Mesendoderm (in vitro differentiated cells): ENCODE data around the gene RXYLT1.

Source experiments
- DNase-seq: peaks from one replicate; pipeline ENCODE4 v3.0.0; 2013
- H2AK5ac ChIP-seq: 2 replicates; pipeline ENCODE4 v1.6.1; 2013; ENCODE audit warnings: low read length, inconsistent platforms
- H2BK120ac ChIP-seq: 2 replicates; pipeline ENCODE4 v1.6.1; 2013; ENCODE audit warnings: low read depth, mild to moderate bottlenecking, low read length, moderate library complexity, mixed read lengths
- H2BK15ac ChIP-seq: replicated peaks from 2 replicates; pipeline ENCODE4 v1.6.1; 2013; ENCODE audit warnings: low read depth, mild to moderate bottlenecking, moderate library complexity
- H2BK5ac ChIP-seq: 2 replicates; pipeline ENCODE4 v1.6.1; 2013; ENCODE audit warnings: low read length, inconsistent platforms
- H3K18ac ChIP-seq: 2 replicates; pipeline ENCODE4 v1.6.1; 2013; ENCODE audit warnings: mild to moderate bottlenecking, low read length, mixed read lengths
- H3K23ac ChIP-seq: one replicate; pipeline ENCODE4 v1.6.1; 2013; ENCODE audit warnings: low read length
- H3K27ac ChIP-seq: 2 replicates; pipeline ENCODE4 v1.5.1; 2013; ENCODE audit warnings: low read depth, mild to moderate bottlenecking, inconsistent platforms, low read length, moderate library complexity
- H3K27me3 ChIP-seq: 2 replicates; pipeline ENCODE4 v1.6.1; 2013; ENCODE audit warnings: low read length, control low read depth, mild to moderate bottlenecking, inconsistent platforms; ENCODE audit not compliant: insufficient read depth, poor library complexity
- H3K36me3 ChIP-seq: 2 replicates; pipeline ENCODE4 v1.6.1; 2013; ENCODE audit warnings: low read length, inconsistent platforms; ENCODE audit not compliant: control insufficient read depth, insufficient read depth
- H3K4ac ChIP-seq: one replicate; pipeline ENCODE4 v1.6.1; 2013; ENCODE audit warnings: low read depth, mild to moderate bottlenecking, low read length, moderate library complexity
- H3K4me1 ChIP-seq: 2 replicates; pipeline ENCODE4 v1.6.1; 2013; ENCODE audit warnings: low read depth, low read length, inconsistent platforms; ENCODE audit not compliant: control insufficient read depth
- H3K4me2 ChIP-seq: 2 replicates; pipeline ENCODE4 v1.6.1; 2013; ENCODE audit warnings: low read length
- H3K4me3 ChIP-seq: 2 replicates; pipeline ENCODE4 v1.5.1; 2013; ENCODE audit warnings: mild to moderate bottlenecking, low read length
- H3K56ac ChIP-seq: one replicate; pipeline ENCODE4 v1.6.1; 2013; ENCODE audit warnings: low read length
- H3K79me1 ChIP-seq: 2 replicates; pipeline ENCODE4 v1.6.1; 2013; ENCODE audit warnings: low read length, inconsistent platforms
- H3K79me2 ChIP-seq: 2 replicates; pipeline ENCODE4 v1.6.1; 2013; ENCODE audit warnings: mild to moderate bottlenecking, low read length; ENCODE audit not compliant: control insufficient read depth, insufficient read depth
- H3K9ac ChIP-seq: 2 replicates; pipeline ENCODE4 v1.6.1; 2013; ENCODE audit warnings: low read length, inconsistent platforms
- H4K5ac ChIP-seq: one replicate; pipeline ENCODE4 v1.6.1; 2013; ENCODE audit warnings: low read length
- H4K8ac ChIP-seq: one replicate; pipeline ENCODE4 v1.6.1; 2013; ENCODE audit warnings: low read depth, mild to moderate bottlenecking, control low read depth, low read length, moderate library complexity
- WGBS: extraction: QIAGEN DNeasy Blood & Tissue Kit; methylation state at CpG from one replicate; pipeline ENCODE4 v1.1.7; 2013; ENCODE audit warnings: low lambda C conversion rate, missing lambda C conversion rate; ENCODE audit not compliant: insufficient coverage; ENCODE audit errors: extremely low coverage; 5-methylcytosine and 5-hydroxymethylcytosine counted together

The RXYLT1 gene

GRCh38 chr12:63753743-63754142, 26.0 kb upstream of the RXYLT1 start:
- DNase-seq, result peak; percentile 20
- no peak overlapping the region for H3K9ac ChIP-seq

GRCh38 chr12:63764481-63764880, 15.2 kb upstream of the RXYLT1 start:
- H4K5ac ChIP-seq, result no peak overlapping the region
- WGBS, result no CpG with 5 or more reads among the region's 3 CpGs

More at GRCh38 chr12:63753743-63754142, 26.0 kb upstream of the RXYLT1 start:
- Histone ChIP-seq H3K27ac (no peak overlapping the region), H3K18ac (no peak overlapping the region), H3K36me3 (no peaks in the 10 kb centered on the region), H3K4me2 (no peak overlapping the region), H2BK15ac (no peak overlapping the region), H2BK120ac (no peak overlapping the region), H3K79me2 (no peaks in the 10 kb centered on the region), H3K4me1 (no peaks in the 10 kb centered on the region), H3K79me1 (no peaks in the 10 kb centered on the region), H3K23ac (no peak overlapping the region), H3K56ac (no peak overlapping the region), H4K5ac (no peak overlapping the region), H4K8ac (no peak overlapping the region), H2AK5ac (no peak overlapping the region), H2BK5ac (no peak overlapping the region), H3K27me3 (no peaks in the 10 kb centered on the region), H3K4ac (no peak overlapping the region), H3K4me3 (no peak overlapping the region)

GRCh38 chr12:63766498-63766897, 13.2 kb upstream of the RXYLT1 start:
- no peak overlapping the region for H3K4me2 ChIP-seq
- H3K23ac ChIP-seq, result no peak overlapping the region
- H3K36me3 ChIP-seq, result no peaks in the 10 kb centered on the region
- H2AK5ac ChIP-seq, result no peak overlapping the region
- H3K9ac ChIP-seq, result no peak overlapping the region
- H3K27ac ChIP-seq, result no peak overlapping the region
- DNase-seq, result no peak
- no peak overlapping the region for H2BK5ac ChIP-seq
- no peak overlapping the region for H3K18ac ChIP-seq
- no CpG with 5 or more reads among the region's 1 CpG for WGBS
- no peak overlapping the region for H2BK15ac ChIP-seq
- H3K4me3 ChIP-seq, result no peak overlapping the region
- H3K27me3 ChIP-seq, result no peaks in the 10 kb centered on the region
- H3K79me2 ChIP-seq, result no peaks in the 10 kb centered on the region
- H2BK120ac ChIP-seq, result no peak overlapping the region
- no peak overlapping the region for H3K4ac ChIP-seq
- H3K4me1 ChIP-seq, result no peaks in the 10 kb centered on the region
- no peak overlapping the region for H3K56ac ChIP-seq
- no peak overlapping the region for H4K5ac ChIP-seq
- H4K8ac ChIP-seq, result no peak overlapping the region
- no peaks in the 10 kb centered on the region for H3K79me1 ChIP-seq

More at GRCh38 chr12:63764481-63764880, 15.2 kb upstream of the RXYLT1 start:
- Histone ChIP-seq H3K4me1 (no peaks in the 10 kb centered on the region), H2AK5ac (no peak overlapping the region), H2BK15ac (no peak overlapping the region), H3K18ac (no peak overlapping the region), H3K27ac (no peak overlapping the region), H3K36me3 (no peaks in the 10 kb centered on the region), H3K23ac (no peak overlapping the region), H3K79me1 (no peaks in the 10 kb centered on the region), H3K56ac (no peak overlapping the region), H3K79me2 (no peaks in the 10 kb centered on the region), H3K4me2 (no peak overlapping the region), H3K27me3 (no peaks in the 10 kb centered on the region), H4K8ac (no peak overlapping the region), H3K4me3 (no peak overlapping the region), H3K9ac (no peak overlapping the region), H2BK120ac (no peak overlapping the region), H3K4ac (no peak overlapping the region), H2BK5ac (no peak overlapping the region)
- DNase-seq, result no peak

- no peak overlapping the region for H2BK15ac ChIP-seq
- H3K27me3 ChIP-seq, result no peaks in the 10 kb centered on the region
- H3K27ac ChIP-seq, result no peak overlapping the region
- no peak overlapping the region for H3K4ac ChIP-seq
- no peak overlapping the region for H2AK5ac ChIP-seq
- no peaks in the 10 kb centered on the region for H3K79me2 ChIP-seq
- no peak overlapping the region for H3K4me2 ChIP-seq
- H4K8ac ChIP-seq, result no peak overlapping the region
- DNase-seq, result no peak
- no peaks in the 10 kb centered on the region for H3K79me1 ChIP-seq
- no peak overlapping the region for H3K4me3 ChIP-seq
- H2BK120ac ChIP-seq, result no peak overlapping the region
- no peak overlapping the region for H2BK5ac ChIP-seq
- no peak overlapping the region for H3K18ac ChIP-seq
- no CpG with 5 or more reads among the region's 1 CpG for WGBS
- H3K36me3 ChIP-seq, result no peaks in the 10 kb centered on the region
- no peak overlapping the region for H3K56ac ChIP-seq
- no peak overlapping the region for H4K5ac ChIP-seq
- H3K23ac ChIP-seq, result no peak overlapping the region
- no peaks in the 10 kb centered on the region for H3K4me1 ChIP-seq
- no peak overlapping the region for H3K9ac ChIP-seq
Observed at GRCh38 chr12:63770375-63770774, 9.3 kb upstream of the RXYLT1 start.

- Histone ChIP-seq H3K4me3 (no peak overlapping the region), H3K18ac (no peak overlapping the region), H3K56ac (no peak overlapping the region), H2BK5ac (no peak overlapping the region), H3K4me1 (no peaks in the 10 kb centered on the region), H4K5ac (no peak overlapping the region), H3K4me2 (no peak overlapping the region), H3K79me2 (no peaks in the 10 kb centered on the region), H2BK15ac (no peak overlapping the region), H3K9ac (no peak overlapping the region), H3K27ac (no peak overlapping the region), H3K27me3 (no peaks in the 10 kb centered on the region), H3K4ac (no peak overlapping the region), H3K79me1 (peaks cover 2% of the 10 kb centered on the region), H4K8ac (no peak overlapping the region), H2AK5ac (no peak overlapping the region), H3K36me3 (no peaks in the 10 kb centered on the region), H3K23ac (no peak overlapping the region), H2BK120ac (no peak overlapping the region)
- WGBS, result 100% methylated on average over 1 of the region's 1 CpG
- no peak for DNase-seq
Observed at GRCh38 chr12:63777340-63777739, 2.4 kb upstream of the RXYLT1 start.

- no peaks in the 10 kb centered on the region for H3K27me3 ChIP-seq
- H3K56ac ChIP-seq, result no peak overlapping the region
- H3K23ac ChIP-seq, result no peak overlapping the region
- no peak overlapping the region for H3K4me2 ChIP-seq
- no peak overlapping the region for H2BK5ac ChIP-seq
- no peak overlapping the region for H4K8ac ChIP-seq
- H4K5ac ChIP-seq, result no peak overlapping the region
- H2BK120ac ChIP-seq, result no peak overlapping the region
- no peak for DNase-seq
- H3K9ac ChIP-seq, result no peak overlapping the region
- H3K4ac ChIP-seq, result no peak overlapping the region
- peaks cover 2% of the 10 kb centered on the region for H3K36me3 ChIP-seq
- peaks cover 2% of the 10 kb centered on the region for H3K79me1 ChIP-seq
- H3K4me1 ChIP-seq, result no peaks in the 10 kb centered on the region
- H2BK15ac ChIP-seq, result no peak overlapping the region
- no peak overlapping the region for H3K18ac ChIP-seq
- H2AK5ac ChIP-seq, result no peak overlapping the region
- WGBS, result no CpG with 5 or more reads among the region's 1 CpG
- no peak overlapping the region for H3K27ac ChIP-seq
- no peak overlapping the region for H3K4me3 ChIP-seq
- H3K79me2 ChIP-seq, result no peaks in the 10 kb centered on the region
Observed at GRCh38 chr12:63782466-63782865, 2.8 kb downstream of the RXYLT1 start.
